Panc1 (cell line): Measurements from ENCODE around the gene PAK2.

Experiments
- CTCF ChIP-seq: fragments of 450-650 bp; IDR thresholded peaks from 2 replicates; pipeline ENCODE4 v1.5.1; 2017; ENCODE audit warnings: mild to moderate bottlenecking
- POLR2AphosphoS5 ChIP-seq: IDR thresholded peaks from 2 replicates; pipeline ENCODE4 v1.6.1; 2012; ENCODE audit warnings: mild to moderate bottlenecking, low read depth, low read length, moderate library complexity
- SIN3A ChIP-seq: IDR thresholded peaks from 2 replicates; pipeline ENCODE4 v1.6.1; 2012; ENCODE audit warnings: low read depth, mild to moderate bottlenecking, low read length, moderate library complexity, borderline replicate concordance; ENCODE audit not compliant: insufficient read depth
- TCF7L2 ChIP-seq: IDR thresholded peaks from 2 replicates; pipeline ENCODE4 v1.6.1; 2011; ENCODE audit warnings: mild to moderate bottlenecking, low read depth, low read length, inconsistent platforms

GRCh38 chr3:196868297-196868661 is 128.6 kb downstream of the PAK2 start:
- TF ChIP-seq POLR2AphosphoS5 (no peak), CTCF (no peak), SIN3A (no peak), TCF7L2 (no peak)
